KOPT-K1 (cell line): ENCODE data around the gene AGXT.

Experiments
- H3K27ac ChIP-seq: fragments of 200-600 bp; sonication (generic); 2 replicates; pipeline ENCODE4 v1.5.1; 2016; ENCODE audit warnings: antibody characterized with exemption, mild to moderate bottlenecking, low read depth, low read length; ENCODE audit not compliant: poor library complexity, severe bottlenecking
- H3K36me3 ChIP-seq: fragments of 200-600 bp; sonication (generic); 2 replicates; pipeline ENCODE4 v1.5.1; 2017; ENCODE audit warnings: antibody characterized with exemption, mild to moderate bottlenecking, low read length, moderate library complexity; ENCODE audit not compliant: insufficient read depth
- H3K9me3 ChIP-seq: fragments of 200-600 bp; sonication (generic); 2 replicates; pipeline ENCODE4 v1.5.1; 2017; ENCODE audit warnings: antibody characterized with exemption, low read length, mild to moderate bottlenecking; ENCODE audit not compliant: insufficient read depth, poor library complexity, severe bottlenecking

Gene AGXT

GRCh38 chr2:240926516-240927389 is 58.1 kb downstream of the AGXT start:
- H3K36me3 ChIP-seq: no peaks in the 10 kb centered on the region
- H3K9me3 ChIP-seq: no peaks in the 10 kb centered on the region
- H3K27ac ChIP-seq: no peak overlapping the region

GRCh38 chr2:240927390-240927781 is 58.8 kb downstream of the AGXT start:
- Histone ChIP-seq H3K9me3 (no peaks in the 10 kb centered on the region), H3K36me3 (no peaks in the 10 kb centered on the region), H3K27ac (no peak overlapping the region)

- Histone ChIP-seq H3K36me3 (no peaks in the 10 kb centered on the region), H3K9me3 (no peaks in the 10 kb centered on the region), H3K27ac (no peak overlapping the region)
Observed at GRCh38 chr2:240928476-240929363, 60.1 kb downstream of the AGXT start.

GRCh38 chr2:240929364-240930095 is 60.9 kb downstream of the AGXT start:
- H3K9me3 ChIP-seq: no peaks in the 10 kb centered on the region
- no peaks in the 10 kb centered on the region for H3K36me3 ChIP-seq
- H3K27ac ChIP-seq: no peak overlapping the region
